Measurements from ENCODE around the gene NDRG3.
"Not testable (repeated sequence)": the region's sequence is repeated elsewhere in the genome, so short reads cannot be mapped to it uniquely, and the experiment has no call there.

Gene NDRG3

GRCh38 chr20:36641506-36641843 is 104.4 kb downstream of the NDRG3 start:
- no peak overlapping the region for H3K27ac Mint-ChIP-seq
- TF ChIP-seq CTCF (IDR thresholded peaks at IDR 0.05; ENCODE audit: unreplicated experiment in 3 of 3) = no peak
- H3K4me1 Mint-ChIP-seq = no peaks in the 10 kb centered on the region
- H3K27me3 Mint-ChIP-seq (ENCODE audit: low read depth) = no peaks in the 10 kb centered on the region
- H3K4me3 Mint-ChIP-seq = no peak overlapping the region
- H3K9me3 Mint-ChIP-seq = no peaks in the 10 kb centered on the region
- H3K36me3 Mint-ChIP-seq (ENCODE audit: low read depth) = no peaks in the 10 kb centered on the region

GRCh38 chr20:36638876-36639400 is 107.0 kb downstream of the NDRG3 start:
- H3K36me3 Mint-ChIP-seq (ENCODE audit: low read depth); H3K4me1 Mint-ChIP-seq; H3K4me3 Mint-ChIP-seq; H3K27ac Mint-ChIP-seq; H3K27me3 Mint-ChIP-seq (ENCODE audit: low read depth); H3K9me3 Mint-ChIP-seq: not testable (repeated sequence)

- Mint-ChIP-seq H3K27me3 (ENCODE audit: low read depth) (peaks cover 3% of the 10 kb centered on the region), H3K27ac (no peak overlapping the region), H3K4me1 (no peaks in the 10 kb centered on the region), H3K36me3 (ENCODE audit: low read depth) (no peaks in the 10 kb centered on the region), H3K4me3 (no peak overlapping the region), H3K9me3 (no peaks in the 10 kb centered on the region)
- TF ChIP-seq CTCF (IDR thresholded peaks at IDR 0.05; ENCODE audit: unreplicated experiment in 3 of 3) = no peak
Observed at GRCh38 chr20:36634342-36634741, 111.5 kb downstream of the NDRG3 start.

GRCh38 chr20:36633285-36633772 is 112.6 kb downstream of the NDRG3 start:
- Mint-ChIP-seq H3K27me3 (ENCODE audit: low read depth) (peaks cover 3% of the 10 kb centered on the region), H3K27ac (no peak overlapping the region), H3K9me3 (no peaks in the 10 kb centered on the region), H3K36me3 (ENCODE audit: low read depth) (no peaks in the 10 kb centered on the region), H3K4me1 (no peaks in the 10 kb centered on the region), H3K4me3 (no peak overlapping the region)
- TF ChIP-seq CTCF (IDR thresholded peaks at IDR 0.05; ENCODE audit: unreplicated experiment in 3 of 3) = no peak

GRCh38 chr20:36632487-36633284 is 113.2 kb downstream of the NDRG3 start:
- Mint-ChIP-seq H3K27ac (no peak overlapping the region), H3K4me1 (no peaks in the 10 kb centered on the region), H3K36me3 (ENCODE audit: low read depth) (no peaks in the 10 kb centered on the region), H3K4me3 (no peak overlapping the region), H3K9me3 (no peaks in the 10 kb centered on the region), H3K27me3 (ENCODE audit: low read depth) (peaks cover 3% of the 10 kb centered on the region)
- no peak for TF ChIP-seq CTCF (IDR thresholded peaks at IDR 0.05; ENCODE audit: unreplicated experiment in 3 of 3)

GRCh38 chr20:36632147-36632486 is 113.8 kb downstream of the NDRG3 start:
- H3K27ac Mint-ChIP-seq = no peak overlapping the region
- H3K9me3 Mint-ChIP-seq = no peaks in the 10 kb centered on the region
- no peaks in the 10 kb centered on the region for H3K36me3 Mint-ChIP-seq (ENCODE audit: low read depth)
- no peak for TF ChIP-seq CTCF (IDR thresholded peaks at IDR 0.05; ENCODE audit: unreplicated experiment in 3 of 3)
- no peak overlapping the region for H3K4me3 Mint-ChIP-seq
- H3K27me3 Mint-ChIP-seq (ENCODE audit: low read depth) = peaks cover 3% of the 10 kb centered on the region
- no peaks in the 10 kb centered on the region for H3K4me1 Mint-ChIP-seq
